DMS 273 (cell line): ENCODE data around the gene CELSR1.

Experiments
- DNase-seq: peaks from one replicate; lab custom pipeline; 2025; ENCODE audit not compliant: unreplicated experiment; lab: John Stamatoyannopoulos, UW

The CELSR1 gene

DNA sequence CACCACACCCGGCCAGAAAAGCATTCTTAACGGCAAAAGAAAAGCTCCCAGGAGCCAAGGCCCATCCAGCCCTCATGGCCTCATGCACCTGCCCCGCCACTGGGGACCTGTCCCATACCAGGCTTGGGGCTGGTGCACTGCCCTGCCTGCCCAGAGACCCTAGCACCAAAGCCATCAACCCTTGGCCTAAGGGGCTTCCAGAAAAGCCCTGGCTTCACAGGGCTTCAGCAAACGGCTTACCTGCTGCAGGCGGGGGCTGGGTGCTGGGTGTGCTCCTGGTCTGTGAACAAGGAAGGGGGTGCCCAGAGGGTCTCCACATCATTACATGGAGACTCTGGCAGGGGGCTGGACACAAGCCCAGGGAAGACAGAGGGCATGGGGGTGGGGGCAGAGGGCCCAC, 89.5 kb downstream of the CELSR1 start:
- DNase-seq, result no peak

DNA sequence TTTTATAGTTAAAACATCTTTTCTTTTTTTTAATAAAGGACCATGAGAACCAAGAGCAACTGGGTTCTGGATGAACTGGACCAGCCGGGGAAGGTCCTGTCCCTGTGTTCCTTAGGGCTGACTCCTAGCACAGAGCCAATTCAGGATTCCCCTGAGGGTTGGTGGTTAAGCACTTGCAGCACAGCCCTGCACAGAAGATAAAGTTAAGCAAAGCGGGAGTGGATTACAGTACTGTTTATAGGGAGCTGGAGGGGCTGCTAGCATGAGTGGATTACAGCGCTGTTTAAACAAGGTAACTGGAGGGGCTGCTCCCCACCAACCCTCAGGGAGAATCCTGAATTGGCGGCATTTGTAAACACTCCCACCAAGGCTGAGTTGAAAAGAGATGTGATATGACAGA, 90.6 kb downstream of the CELSR1 start:
- DNase-seq, result no peak

DNA sequence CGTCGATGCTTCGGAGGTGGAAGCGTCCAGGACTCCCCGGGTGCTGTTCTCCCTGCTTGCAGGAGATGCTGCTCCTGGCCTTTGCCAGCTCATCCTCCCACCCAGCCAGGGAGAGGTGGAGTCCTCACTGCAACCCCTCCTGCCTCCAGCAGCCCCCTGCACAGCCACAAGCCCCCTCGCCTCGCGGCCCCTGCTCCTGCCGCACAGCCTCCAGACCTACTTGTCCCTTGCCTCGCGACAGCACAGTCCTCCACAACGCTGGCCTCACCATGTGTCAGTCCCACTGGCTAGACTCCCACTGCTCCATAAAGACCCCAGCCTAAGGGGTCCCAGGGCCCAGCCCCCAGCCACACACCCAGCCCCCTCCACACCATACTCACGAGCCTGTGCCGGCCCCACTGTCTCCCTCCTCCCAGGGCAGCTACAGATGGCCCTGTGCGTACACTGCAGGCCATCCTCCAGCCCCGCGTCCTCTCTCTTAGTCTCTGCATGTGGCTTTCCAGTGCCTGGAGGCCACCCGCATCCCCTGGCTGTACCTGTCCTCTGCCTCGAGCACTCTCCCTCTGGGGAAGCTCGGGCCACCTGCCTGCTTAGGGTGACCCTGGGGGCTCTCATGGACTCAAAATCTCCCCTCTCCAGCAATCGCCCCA, 91.5 kb downstream of the CELSR1 start:
- no peak for DNase-seq

DNA sequence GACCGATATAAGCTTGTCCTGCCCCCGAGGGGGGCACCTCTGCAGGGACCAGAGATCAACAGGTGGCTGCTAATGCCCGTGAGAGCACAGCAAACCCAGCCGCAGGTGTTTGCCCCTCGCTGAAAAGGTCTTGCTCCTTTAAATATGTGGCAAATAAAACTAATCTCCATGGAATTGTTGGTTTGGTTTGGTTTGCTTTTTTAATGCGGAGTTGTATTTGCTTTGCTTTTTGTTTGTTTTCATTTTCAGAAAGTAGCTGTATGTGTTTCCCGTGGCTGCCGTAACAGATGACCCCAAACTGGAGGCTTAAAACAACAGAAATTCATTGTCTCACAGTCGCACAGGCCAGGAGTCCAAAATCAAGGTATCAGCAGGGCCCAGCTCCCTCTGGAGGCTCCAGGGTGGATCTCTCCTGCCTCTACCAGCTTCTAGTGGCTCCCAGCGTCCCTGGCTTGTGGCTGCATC, 93.0 kb downstream of the CELSR1 start:
- DNase-seq, result no peak

DNA sequence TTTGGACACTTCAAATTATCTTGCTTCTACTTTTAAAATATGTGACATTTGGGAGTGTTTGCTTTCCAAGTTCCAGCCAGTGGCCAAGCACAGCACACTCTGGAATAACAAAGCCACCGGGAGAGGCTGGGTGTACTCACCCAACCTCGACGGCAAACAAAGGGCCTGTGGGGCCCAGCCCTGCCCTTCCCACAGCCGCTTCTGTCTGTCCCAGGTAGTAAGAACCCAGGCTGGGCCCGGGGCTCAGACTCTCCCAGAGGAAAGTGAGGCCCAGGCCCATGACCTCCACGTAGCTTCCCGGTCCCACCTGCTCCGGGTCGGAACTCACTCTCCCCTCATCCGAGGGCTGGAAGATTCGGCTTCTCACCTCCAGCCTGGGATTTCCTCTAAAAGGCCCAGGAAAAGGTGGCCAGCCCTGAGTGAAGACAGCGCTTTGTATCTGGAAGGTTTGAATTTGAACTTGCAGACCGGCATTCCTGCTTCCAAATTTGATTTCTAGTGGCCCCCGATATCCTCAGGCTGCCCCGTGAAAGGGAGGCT, 93.5 kb downstream of the CELSR1 start:
- no peak for DNase-seq

DNA sequence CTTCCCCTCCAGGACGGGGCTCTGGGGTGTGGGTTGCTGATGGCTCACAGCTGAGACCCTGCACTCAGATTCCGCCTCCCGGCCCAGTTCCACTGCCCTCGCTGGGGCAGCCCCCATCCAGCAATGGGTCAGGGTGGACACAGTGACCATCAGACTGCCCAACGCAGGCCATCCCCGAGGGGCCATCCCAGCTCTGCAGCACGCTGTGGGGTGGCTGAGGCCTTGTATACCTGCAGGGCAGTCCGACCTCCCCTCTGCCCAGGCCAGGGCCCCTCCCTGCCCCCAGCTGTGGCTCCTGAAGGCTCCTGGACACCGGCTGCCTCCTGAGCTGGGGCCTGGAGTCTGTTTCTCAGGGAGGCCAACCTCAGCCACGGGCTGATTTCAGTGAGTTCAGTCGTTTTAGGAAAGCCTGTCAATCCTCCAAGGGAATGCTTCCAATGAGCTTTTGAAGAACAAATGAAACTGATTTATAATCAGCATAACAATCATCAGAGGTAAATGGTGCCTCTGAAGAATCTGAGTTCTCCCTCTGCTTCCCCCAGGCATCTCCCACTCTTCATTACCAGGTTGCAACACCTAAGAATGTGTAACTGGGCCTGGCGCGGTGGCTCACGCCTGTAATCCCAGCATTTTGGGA, 95.1 kb downstream of the CELSR1 start:
- DNase-seq, result no peak

DNA sequence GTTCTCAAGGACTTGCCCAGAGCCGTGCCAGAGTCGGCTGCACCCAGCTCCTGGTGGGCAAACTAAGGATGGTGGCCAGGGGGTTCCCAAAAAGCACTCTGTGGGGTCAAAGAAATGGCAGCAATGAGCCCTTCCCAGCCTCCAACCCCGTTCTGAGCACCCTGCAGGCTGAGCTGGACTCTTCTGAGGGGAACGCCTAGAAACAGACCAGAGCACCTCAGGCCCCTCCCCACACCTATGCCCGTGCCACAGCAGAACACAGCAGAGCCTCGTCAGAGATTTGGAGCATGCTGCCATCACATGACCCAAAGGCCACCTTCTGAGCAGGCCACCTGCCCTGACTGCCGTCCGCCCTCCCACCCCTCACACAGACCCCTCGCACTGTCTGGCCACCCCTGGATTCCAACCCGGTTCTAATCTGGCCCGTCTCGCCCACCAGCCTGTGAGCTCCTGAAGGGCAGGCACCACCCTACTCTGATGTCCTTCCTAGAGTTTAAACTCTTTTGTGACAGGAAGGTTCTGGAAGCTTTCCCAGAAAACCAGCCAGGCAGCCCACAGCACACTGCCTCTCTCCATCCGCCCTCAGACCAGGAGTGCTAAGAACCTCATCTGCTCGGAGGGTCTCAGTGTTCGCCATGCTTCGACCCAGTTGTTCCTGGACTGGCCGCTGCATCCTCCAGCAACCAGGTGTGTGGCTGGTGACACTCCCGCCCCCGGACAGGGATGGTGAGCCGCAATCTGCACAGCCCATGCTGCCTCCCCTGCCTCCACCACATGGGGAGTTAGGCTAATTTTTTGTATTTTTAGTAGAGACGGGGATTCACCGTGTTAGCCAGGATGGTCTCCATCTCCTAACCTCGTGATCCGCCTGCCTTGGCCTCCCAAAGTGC, 97.6 kb downstream of the CELSR1 start:
- DNase-seq, result no peak

DNA sequence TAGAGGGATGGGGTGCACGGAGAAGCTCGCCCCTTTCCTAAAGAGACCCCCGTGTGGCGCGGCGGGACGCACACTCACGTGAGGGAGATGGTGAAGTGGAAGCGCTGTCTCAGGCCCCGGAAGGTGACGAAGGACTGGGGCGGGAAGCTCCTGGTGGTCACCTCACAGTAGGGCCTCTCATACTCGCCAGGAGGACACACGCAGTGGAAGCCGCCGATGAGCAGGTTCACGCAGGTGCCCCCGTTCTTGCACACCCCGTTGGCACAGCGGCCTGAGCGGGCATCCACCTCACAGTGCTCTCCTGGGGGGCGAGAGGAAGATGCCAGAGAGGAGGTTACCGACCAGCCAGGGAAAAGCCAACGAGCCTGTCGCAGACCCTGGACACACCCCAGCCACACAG, 98.3 kb downstream of the CELSR1 start:
- no peak for DNase-seq

DNA sequence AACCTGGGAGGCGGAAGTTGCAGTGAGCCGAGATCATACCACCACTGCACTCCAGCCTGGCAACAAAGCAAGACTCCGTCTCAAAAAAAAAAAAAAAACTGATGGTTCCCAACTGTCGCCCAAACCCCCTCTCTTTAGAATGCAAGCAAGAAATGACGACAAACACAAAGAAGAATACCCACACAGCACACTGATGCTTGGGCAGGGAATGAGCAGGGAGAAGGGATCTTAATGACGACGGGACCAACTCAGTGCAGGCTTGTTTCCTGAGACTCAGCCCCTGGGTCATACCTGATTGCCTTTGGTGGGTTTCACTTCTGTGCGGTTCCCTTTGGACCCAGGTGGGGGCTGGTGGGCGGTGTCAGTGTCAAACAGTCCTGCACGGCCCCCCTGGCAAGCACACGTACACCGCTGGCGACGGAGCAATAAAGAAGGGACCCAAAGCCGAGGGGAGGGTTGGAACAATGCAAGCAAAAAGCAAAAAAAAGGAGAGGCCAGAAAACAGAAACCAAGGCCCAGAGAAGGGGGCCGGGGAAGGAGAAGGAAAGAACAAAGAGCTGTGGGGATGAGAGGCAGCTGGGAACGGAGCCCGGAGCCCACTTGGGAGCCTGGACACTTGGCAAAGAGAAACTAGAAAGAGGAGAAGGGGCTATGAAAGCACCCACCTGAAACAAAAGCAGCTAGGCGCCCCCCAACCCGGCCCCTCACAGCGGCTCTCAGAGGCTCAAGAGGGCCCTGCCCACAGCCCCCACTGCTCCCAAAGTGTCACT, 99.6 kb downstream of the CELSR1 start:
- no peak for DNase-seq

DNA sequence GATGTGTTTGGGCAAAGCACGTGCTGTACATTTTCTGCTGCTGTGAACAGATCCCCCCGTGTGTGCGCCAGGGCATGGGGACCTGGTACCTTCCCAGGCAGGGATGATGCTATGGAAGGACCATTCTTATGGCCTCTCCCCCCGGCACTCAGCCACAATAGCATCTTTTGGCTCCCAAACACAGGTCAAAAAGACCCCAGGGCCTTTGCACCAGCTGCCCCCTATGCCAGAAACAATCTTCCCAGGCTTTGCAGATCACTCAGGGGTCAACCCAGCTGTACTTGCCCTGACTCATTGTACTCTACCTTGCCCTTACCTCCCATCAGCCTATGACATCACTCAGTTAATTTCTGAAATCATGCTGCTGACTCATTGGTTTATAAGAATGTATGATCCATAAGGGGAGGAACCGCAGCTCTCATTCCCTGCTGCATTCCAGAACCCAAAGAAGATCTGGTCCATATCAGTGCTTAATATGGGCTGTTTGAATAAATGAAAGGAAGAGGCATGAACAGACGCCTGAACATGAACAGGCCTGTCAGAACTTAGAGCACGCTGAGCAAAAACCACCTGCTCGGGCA, 100.7 kb downstream of the CELSR1 start:
- no peak for DNase-seq

DNA sequence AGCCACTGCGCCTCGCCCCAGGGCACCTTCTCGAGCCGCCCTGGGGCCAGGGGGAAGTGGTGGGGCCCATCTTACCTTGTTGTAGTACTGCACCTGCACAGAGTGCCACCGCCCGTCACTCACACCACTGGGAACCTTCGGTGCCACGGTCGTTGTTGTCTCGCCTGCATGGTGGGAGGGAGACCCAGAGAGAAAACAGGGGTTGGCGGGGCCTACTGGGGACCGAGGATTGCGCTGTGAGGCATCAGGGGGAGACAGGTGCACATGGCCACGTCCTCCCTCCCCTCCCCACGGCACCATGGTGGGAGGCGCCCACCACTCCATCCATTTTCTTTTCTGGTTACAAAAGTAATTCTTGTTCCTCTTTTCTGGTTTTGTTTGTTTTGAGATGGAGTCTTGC, 104.1 kb downstream of the CELSR1 start:
- no peak for DNase-seq

DNA sequence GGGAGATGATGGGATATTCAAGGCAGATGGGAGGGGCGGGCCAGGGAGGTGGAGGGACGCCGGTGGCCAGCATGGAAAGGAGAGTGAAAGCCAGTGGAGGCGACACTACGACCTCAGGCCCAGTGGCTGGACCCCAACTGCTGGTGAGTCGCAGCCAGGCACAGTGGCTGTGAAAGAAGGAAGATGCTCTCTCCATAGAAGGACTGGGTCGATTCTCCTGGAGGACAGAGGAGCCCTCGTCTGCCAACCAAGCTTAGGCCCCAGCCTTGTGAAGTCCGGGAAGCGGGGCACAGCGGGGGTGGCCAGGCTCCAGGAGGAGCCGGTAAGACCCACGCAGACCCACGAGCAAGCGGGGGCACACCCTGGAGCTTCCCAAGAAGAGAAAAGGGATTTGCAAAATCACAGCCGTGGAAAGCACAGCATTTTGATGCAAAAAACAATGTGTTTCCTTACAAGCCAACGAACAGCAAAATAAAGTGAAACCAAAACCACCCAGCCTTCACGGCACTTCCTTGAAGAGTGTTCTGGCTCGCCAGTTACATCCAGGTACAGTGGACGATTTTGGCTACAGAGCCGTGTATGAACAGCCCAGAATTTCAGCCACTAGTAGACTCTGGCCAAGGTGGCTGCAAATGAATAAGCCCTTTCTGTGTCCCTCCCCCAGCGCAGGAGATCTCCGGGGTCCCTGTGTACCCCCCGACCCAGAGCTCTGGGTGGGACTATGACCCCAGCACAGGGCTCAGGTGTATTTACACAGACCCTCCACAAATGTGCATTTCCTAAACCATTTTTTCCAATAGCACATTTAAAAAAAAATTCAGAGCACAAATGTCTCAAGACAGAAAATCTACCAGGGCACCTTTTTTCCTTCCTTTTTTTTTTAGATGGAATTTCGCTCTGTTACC, 105.0 kb downstream of the CELSR1 start:
- no peak for DNase-seq

DNA sequence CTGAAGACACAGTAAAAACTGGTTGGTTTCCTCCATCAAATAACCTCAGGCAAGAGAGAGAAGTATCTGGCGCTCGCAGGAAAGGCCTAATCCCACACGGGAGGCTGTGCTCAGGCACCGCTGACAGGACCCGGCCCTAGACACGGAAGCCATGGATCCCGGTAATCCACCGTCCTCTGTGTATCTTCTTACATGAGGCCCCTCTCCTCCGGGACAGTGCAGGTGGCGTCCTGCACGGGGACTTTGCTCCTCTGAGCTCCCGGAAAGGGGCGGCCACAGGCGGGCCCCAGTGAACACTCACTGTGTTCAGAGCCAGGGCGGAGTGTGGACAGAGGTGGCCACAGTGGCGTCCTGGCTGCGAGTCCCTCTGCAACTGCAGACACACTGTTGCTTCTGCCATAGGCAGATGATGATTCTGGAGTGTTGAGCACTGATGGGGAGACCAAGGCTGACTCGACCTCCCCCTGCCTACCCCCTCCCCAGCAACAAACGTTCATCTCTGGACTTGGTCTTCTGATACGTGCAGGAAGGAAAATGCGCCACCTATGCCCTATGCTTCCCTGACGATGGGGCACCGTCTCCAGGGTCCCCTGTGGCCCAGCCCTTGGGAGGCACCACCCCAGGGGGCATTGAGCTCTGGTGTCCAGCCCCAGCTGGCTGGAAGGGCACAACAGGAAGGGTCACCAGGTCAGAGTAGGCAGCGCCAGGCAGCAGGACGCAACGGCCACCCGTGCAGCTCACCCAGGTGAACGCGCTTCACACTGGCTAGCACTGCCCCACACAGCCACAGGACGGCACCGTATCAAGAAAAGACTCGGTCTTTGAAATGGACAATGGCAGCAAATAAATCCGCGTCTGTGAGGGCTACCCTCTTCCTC, 106.2 kb downstream of the CELSR1 start:
- no peak for DNase-seq

DNA sequence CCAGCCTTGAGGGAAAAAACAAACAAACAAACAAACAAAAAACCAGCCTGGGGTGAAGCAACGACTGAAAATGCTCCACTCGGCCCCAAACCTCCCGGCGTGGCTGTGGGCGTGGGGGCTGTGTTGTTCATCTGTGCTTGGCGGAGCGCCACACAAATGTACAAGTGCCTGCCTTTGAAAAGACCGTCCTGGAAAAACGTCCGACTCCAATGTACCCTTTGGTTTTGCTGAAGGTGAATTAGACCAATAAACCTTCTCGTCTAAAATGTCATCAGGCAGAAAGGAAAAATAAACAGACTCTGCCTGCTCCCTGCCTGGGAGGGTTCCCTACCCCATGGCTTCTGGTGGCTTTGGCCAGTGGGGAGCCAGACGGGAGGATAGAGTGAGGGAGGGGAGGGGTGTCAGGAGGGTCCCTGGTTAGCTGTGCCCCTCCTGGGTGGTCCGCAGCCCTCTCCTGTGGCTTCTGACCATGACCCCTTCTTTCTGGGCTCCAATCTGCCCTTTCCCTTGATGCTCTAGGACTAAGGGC, 108.0 kb downstream of the CELSR1 start:
- no peak for DNase-seq

DNA sequence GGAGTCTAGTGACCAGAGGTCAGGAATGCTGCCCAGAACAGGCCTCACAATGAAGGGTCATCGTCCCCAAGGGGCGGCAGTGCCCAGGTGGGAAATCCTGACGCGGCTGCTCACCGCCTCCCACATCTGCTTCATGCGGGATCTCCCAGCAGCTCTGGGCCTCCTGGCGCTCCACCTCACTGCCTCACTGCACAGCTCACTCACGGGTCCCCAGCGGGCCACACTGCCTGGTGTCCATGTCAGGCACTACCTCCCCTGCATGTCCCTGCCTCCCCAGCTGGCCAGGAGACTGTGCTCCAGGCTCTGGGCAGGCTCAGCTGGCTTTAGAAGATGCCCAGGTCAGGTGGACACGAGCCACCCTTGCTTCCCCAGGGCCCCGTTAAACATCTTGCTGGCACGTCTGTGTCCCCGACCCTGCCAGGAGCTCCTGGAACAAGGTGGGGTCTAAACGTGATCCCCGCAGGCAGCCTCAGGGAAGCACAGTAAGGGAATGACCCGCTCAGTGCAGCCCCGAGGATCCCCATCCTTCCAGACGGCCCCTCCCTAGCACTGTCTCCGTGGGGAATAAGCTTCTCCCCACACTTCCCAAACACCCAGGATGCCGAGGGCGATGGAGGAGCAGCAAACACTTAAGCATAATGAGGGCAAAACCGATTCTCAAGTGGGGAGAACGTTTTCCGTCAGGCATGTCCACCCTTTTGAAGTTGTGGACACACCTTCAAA, 108.7 kb downstream of the CELSR1 start:
- DNase-seq, result no peak

DNA sequence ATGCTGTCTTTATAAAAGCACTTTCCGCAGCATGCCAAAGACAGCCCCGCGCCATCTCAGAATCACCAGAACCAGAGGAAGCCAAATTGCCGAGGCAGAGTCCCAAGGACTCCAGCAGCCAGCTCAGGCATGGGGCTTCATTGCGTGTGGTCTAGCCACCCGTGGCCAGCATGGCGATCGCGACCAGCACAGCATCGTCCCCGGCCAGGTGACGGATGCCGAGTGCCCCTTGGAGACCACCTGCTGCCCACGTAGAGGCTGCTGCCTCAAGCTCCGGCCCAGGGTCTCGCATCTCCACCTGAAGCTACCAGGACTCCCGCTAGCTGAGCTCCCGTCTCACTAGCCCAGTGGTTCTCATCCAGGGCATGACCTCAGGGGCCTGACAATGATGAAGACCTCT, 109.2 kb downstream of the CELSR1 start:
- no peak for DNase-seq

DNA sequence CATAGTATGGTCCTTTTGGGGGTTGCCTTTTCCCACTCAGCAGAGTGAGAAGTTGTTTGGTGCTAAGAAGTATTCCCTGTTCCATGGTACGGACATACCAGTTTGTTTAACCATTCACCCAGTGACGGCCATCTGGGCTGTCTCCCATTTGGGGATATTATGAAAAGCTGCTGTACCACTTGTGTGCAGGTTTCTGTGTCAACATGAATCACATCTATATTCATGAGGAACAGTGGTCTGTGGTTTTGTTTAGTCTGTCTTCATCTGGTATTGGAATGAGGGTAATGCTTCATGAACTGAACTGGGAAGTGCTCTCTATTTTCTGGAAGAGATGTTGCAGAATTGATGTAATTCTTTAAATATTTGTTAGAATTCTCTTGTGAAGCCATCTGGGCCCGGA, 112.4 kb downstream of the CELSR1 start:
- peak; percentile 50 for DNase-seq

DNA sequence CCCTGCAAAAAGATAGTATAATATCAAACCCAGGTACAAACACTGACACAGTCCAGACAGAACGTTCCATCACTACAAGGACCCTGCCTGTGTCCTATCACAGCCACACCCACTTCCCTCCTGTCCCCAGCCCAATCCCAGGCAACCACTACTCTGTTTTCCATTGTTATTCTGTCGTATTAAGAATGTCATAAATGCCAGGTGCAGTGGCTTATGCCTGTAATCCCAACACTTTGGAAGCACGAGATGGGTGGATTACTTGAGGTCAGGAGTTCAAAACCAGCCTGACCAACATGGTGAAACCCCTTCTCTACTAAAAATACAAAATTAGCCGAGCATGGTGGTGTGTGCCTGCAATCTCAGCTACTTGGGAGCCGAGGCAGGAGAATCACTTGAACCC, 112.9 kb downstream of the CELSR1 start:
- no peak for DNase-seq
